Coronary artery (tissue), 2 donors: Measurements from ENCODE around the gene NCAM1.

ENCODE experiments used
- DNase-seq: peaks from one replicate; pipeline ENCODE4 v3.0.0-alpha.2; 2017; ENCODE audit warnings: low spot score
- H3K27ac ChIP-seq, 2 donors: fragments of 200-600 bp; sonication (generic); one replicate each; pipeline ENCODE4 v1.5.1; 2016 to 2019
- H3K4me3 ChIP-seq: fragments of 200-600 bp; sonication (generic); 2 replicates; pipeline ENCODE4 v1.5.1; 2016; ENCODE audit warnings: mild to moderate bottlenecking, moderate library complexity
- TF ChIP-seq, protein P1 (sequence below): fragments of 200-600 bp; sonication (generic); IDR thresholded peaks from one replicate; pipeline ENCODE4 v1.5.1; 2019; ENCODE audit warnings: antibody characterized with exemption

NCAM1 gene

DNA sequence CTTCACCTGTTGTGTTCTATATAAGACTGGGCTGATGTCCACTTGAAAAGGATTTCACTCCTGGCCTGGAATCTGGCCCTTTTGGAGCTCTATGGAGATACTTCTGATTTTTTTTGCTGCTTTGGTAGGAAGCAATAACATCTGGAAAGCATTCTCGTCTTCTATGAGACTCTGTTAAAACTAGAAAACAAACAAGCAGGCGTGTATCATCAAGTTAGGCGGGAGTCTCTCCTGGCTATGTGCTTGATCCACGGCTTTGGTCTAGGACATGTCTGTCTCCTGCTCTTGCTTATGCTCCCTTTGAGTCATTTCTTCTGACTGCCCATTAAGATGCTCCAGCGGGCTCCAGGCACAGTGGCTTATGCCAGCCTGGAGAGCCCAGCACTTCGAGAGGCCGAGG is 231.8 kb downstream of the NCAM1 start:
- Histone ChIP-seq H3K27ac (peak overlapping the region in 1 of 2 donors; percentile 3), H3K4me3 (no peak overlapping the region)
- no peak for DNase-seq
- TF ChIP-seq, protein P1, sequence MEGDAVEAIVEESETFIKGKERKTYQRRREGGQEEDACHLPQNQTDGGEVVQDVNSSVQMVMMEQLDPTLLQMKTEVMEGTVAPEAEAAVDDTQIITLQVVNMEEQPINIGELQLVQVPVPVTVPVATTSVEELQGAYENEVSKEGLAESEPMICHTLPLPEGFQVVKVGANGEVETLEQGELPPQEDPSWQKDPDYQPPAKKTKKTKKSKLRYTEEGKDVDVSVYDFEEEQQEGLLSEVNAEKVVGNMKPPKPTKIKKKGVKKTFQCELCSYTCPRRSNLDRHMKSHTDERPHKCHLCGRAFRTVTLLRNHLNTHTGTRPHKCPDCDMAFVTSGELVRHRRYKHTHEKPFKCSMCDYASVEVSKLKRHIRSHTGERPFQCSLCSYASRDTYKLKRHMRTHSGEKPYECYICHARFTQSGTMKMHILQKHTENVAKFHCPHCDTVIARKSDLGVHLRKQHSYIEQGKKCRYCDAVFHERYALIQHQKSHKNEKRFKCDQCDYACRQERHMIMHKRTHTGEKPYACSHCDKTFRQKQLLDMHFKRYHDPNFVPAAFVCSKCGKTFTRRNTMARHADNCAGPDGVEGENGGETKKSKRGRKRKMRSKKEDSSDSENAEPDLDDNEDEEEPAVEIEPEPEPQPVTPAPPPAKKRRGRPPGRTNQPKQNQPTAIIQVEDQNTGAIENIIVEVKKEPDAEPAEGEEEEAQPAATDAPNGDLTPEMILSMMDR: no peak

GRCh38 chr11:113193946-113194345 is 232.7 kb downstream of the NCAM1 start:
- no peak overlapping the region for H3K4me3 ChIP-seq
- no peak for DNase-seq
- H3K27ac ChIP-seq: no peak overlapping the region
- TF ChIP-seq, protein P1: no peak

GRCh38 chr11:113195728-113196127 is 234.5 kb downstream of the NCAM1 start:
- TF ChIP-seq, protein P1: no peak
- DNase-seq: no peak
- no peak overlapping the region for H3K27ac ChIP-seq
- H3K4me3 ChIP-seq: no peak overlapping the region

GRCh38 chr11:113197446-113197845 is 236.2 kb downstream of the NCAM1 start:
- TF ChIP-seq, protein P1: no peak
- Histone ChIP-seq H3K4me3 (no peak overlapping the region), H3K27ac (no peak overlapping the region)
- DNase-seq: no peak

DNA sequence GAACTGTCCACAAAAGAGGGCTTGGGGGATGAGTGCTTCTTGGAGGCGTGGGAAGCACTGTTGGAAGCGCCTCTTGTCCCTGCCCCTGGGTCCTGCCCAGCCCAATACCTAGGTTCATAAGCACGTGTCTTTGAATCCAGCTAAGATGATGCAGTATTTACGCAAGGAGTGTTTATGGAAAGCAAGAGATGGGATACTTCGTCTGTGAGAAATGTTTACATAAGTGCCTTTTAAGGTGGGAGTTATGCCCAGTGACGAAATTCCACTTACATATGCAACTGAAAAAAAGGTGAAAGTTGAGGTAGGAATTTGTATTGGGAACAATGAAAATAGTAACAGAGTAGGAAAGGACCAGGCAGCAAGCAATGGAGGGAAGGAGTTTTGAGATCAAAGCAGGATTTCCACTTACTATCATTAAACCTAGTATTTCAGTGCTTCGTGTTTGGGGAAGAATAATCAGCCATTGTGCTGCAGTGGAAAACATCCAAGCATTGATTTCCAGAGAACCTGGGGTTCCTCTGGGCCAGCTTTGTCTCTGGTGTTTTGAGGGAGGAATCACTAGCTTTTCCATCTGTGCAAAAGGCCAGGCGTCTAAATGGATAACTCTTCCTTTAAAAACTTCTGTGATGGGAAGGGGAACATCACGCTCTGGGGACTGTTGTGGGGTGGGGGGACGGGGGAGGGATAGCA is 237.9 kb downstream of the NCAM1 start:
- Histone ChIP-seq H3K27ac (no peak overlapping the region), H3K4me3 (no peak overlapping the region)
- no peak for DNase-seq
- TF ChIP-seq, protein P1: no peak

DNA sequence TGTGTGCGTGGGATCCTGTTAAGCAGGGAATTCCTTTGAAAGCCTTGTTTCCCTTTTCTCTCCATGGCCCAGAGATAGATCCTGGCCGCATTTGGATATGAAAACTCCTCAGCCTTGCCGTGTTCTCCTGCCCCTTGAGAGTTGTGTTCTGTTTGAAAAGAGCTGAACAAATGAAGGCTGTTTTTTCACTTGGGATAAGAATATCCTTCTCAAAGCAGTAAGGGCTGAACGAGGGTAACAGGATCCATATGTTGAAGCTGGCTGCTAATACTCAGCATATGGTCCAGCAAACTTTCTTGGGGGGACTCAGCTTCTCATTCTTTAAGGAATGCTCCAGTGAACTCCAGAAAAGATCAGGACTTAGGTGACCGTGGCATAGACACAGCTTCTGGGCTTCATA is 238.6 kb downstream of the NCAM1 start:
- H3K4me3 ChIP-seq: no peak overlapping the region
- no peak overlapping the region for H3K27ac ChIP-seq
- no peak for DNase-seq
- TF ChIP-seq, protein P1: no peak

- no peak for DNase-seq
- Histone ChIP-seq H3K4me3 (no peak overlapping the region), H3K27ac (no peak overlapping the region)
- TF ChIP-seq, protein P1: no peak
Measured at GRCh38 chr11:113201054-113201818, 240.0 kb downstream of the NCAM1 start.
